ENCODE measurements around the gene CKS1B.

DNA sequence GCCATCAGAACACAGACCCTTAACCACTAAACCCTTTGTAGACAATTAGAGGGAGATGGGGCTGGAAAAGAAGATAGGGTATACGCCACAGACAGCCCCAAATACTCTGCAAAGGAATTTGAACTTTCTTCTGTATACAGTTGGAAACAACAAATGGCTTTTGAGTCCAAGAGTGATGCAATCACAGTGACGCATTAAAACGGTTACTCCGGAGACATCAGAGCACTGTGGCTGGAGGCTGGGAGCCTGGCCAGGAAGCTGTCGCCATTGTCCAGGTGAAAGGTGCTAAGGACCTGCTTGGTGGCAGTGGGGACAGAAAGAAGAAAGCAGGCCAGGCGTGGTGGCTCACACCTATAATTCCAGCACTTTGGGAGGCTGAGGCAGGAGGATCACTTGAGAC, 12.8 kb downstream of the CKS1B start:
- TF ChIP-seq, protein P1, sequence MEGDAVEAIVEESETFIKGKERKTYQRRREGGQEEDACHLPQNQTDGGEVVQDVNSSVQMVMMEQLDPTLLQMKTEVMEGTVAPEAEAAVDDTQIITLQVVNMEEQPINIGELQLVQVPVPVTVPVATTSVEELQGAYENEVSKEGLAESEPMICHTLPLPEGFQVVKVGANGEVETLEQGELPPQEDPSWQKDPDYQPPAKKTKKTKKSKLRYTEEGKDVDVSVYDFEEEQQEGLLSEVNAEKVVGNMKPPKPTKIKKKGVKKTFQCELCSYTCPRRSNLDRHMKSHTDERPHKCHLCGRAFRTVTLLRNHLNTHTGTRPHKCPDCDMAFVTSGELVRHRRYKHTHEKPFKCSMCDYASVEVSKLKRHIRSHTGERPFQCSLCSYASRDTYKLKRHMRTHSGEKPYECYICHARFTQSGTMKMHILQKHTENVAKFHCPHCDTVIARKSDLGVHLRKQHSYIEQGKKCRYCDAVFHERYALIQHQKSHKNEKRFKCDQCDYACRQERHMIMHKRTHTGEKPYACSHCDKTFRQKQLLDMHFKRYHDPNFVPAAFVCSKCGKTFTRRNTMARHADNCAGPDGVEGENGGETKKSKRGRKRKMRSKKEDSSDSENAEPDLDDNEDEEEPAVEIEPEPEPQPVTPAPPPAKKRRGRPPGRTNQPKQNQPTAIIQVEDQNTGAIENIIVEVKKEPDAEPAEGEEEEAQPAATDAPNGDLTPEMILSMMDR (IDR thresholded peaks at IDR 0.05; ENCODE audit: insufficient read depth, low read length): no peak
- TF ChIP-seq POLR2AphosphoS5 (IDR thresholded peaks at IDR 0.05; ENCODE audit: low read depth) (0 out of 2 replicates have a peak, but pooled peaks have one; percentile 23), GABPA (IDR thresholded peaks at IDR 0.05; ENCODE audit: low read depth) (no peak), SPI1 (IDR thresholded peaks at IDR 0.05; ENCODE audit: borderline replicate concordance, low read depth) (no peak)
- TF ChIP-seq, protein P2, sequence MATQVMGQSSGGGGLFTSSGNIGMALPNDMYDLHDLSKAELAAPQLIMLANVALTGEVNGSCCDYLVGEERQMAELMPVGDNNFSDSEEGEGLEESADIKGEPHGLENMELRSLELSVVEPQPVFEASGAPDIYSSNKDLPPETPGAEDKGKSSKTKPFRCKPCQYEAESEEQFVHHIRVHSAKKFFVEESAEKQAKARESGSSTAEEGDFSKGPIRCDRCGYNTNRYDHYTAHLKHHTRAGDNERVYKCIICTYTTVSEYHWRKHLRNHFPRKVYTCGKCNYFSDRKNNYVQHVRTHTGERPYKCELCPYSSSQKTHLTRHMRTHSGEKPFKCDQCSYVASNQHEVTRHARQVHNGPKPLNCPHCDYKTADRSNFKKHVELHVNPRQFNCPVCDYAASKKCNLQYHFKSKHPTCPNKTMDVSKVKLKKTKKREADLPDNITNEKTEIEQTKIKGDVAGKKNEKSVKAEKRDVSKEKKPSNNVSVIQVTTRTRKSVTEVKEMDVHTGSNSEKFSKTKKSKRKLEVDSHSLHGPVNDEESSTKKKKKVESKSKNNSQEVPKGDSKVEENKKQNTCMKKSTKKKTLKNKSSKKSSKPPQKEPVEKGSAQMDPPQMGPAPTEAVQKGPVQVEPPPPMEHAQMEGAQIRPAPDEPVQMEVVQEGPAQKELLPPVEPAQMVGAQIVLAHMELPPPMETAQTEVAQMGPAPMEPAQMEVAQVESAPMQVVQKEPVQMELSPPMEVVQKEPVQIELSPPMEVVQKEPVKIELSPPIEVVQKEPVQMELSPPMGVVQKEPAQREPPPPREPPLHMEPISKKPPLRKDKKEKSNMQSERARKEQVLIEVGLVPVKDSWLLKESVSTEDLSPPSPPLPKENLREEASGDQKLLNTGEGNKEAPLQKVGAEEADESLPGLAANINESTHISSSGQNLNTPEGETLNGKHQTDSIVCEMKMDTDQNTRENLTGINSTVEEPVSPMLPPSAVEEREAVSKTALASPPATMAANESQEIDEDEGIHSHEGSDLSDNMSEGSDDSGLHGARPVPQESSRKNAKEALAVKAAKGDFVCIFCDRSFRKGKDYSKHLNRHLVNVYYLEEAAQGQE (IDR thresholded peaks at IDR 0.05; ENCODE audit: insufficient replicate concordance, low read depth): no peak

All from HL-60 (cell line).